ENCODE results near the gene VPS29.

GRCh38 chr12:110532644-110533043 is 30.7 kb upstream of the VPS29 start:
- TF ChIP-seq JUN (CRISPR knock-in tag; IDR thresholded peaks at IDR 0.05) (no peak), CTCF (IDR thresholded peaks at IDR 0.05) (no peak), E2F4 (CRISPR knock-in tag; IDR thresholded peaks at IDR 0.05; ENCODE audit: borderline replicate concordance, low read depth) (no peak), USF2 (CRISPR knock-in tag; IDR thresholded peaks at IDR 0.05) (no peak), ATF2 (CRISPR knock-in tag; IDR thresholded peaks at IDR 0.05; ENCODE audit: borderline replicate concordance, low read depth) (no peak), USF1 (CRISPR knock-in tag; IDR thresholded peaks at IDR 0.05) (no peak), AFF4 (CRISPR knock-in tag; IDR thresholded peaks at IDR 0.05; ENCODE audit: borderline replicate concordance) (no peak), SP1 (CRISPR knock-in tag; conservative IDR thresholded peaks at IDR 0.05) (no peak), GRHL2 (CRISPR knock-in tag; IDR thresholded peaks at IDR 0.05; ENCODE audit: insufficient replicate concordance, severe bottlenecking) (no peak), TEAD4 (CRISPR knock-in tag; IDR thresholded peaks at IDR 0.05) (no peak), AR (CRISPR knock-in tag; IDR thresholded peaks at IDR 0.05) (no peak), ZNF512 (CRISPR knock-in tag; IDR thresholded peaks at IDR 0.05; ENCODE audit: borderline replicate concordance) (no peak), CBFB (CRISPR knock-in tag; IDR thresholded peaks at IDR 0.05; ENCODE audit: low read depth) (no peak)

Data from WTC11 (cell line).